Measurements from ENCODE around the gene CEMIP.

The CEMIP gene

GRCh38 chr15:80912673-80913072 is 133.5 kb downstream of the CEMIP start:
- no peak for TF ChIP-seq CTCF (IDR thresholded peaks at IDR 0.05; ENCODE audit: low read depth, low read length, missing control alignments)
- no peak overlapping the region for H3K4me3 ChIP-seq (ENCODE audit: low read depth, low read length)
- DNase-seq (ENCODE audit: low read depth) = no peak

DNA sequence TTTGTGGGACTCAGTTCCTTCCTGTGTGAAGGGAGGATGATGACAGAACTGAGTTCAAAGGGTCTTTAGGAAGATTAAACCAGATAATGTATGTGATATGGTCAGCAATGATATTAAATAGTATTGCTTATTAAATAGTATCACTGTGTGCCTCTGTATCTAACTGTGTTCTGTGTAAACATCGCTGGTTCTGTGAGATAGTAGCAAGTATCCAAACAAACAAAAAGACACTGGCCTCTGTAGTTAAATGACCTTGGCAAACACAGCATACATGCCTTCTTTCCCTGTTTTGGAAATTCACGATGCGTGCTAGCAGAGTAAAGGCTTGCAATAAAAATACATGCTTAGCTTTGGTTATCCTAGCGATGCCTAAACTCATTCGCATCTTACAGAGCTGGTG is 134.4 kb downstream of the CEMIP start:
- no peak overlapping the region for H3K4me3 ChIP-seq (ENCODE audit: low read depth, low read length)
- TF ChIP-seq CTCF (IDR thresholded peaks at IDR 0.05; ENCODE audit: low read depth, low read length, missing control alignments) = no peak
- DNase-seq (ENCODE audit: low read depth) = no peak

DNA sequence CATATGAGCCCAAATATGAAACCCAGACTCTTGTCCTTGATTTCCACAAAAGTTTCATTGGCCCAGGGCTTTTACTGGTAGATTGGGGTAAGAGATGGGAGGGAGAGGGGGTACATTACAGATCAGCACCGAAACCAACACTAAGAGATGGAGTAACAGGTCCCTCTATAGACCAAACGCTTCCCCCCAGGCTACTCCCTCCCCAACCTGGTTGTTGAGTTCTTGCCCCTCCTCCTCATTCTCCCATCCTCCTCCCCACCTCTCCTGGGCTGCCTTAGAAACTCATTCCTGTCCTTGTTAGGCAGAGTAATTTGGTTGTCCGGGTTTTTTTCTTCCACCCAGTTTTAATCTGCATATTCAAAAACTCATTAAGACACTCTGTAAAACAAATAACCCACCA is 136.3 kb downstream of the CEMIP start:
- TF ChIP-seq CTCF (IDR thresholded peaks at IDR 0.05; ENCODE audit: low read depth, low read length, missing control alignments) = no peak
- DNase-seq (ENCODE audit: low read depth) = no peak
- no peak overlapping the region for H3K4me3 ChIP-seq (ENCODE audit: low read depth, low read length)

- H3K4me3 ChIP-seq (ENCODE audit: low read depth, low read length) = no peak overlapping the region
- DNase-seq (ENCODE audit: low read depth) = no peak
- no peak for TF ChIP-seq CTCF (IDR thresholded peaks at IDR 0.05; ENCODE audit: low read depth, low read length, missing control alignments)
Measured at GRCh38 chr15:80916056-80916455, 136.9 kb downstream of the CEMIP start.

GRCh38 chr15:80918196-80918783 is 139.1 kb downstream of the CEMIP start:
- DNase-seq (ENCODE audit: low read depth) = no peak
- TF ChIP-seq CTCF (IDR thresholded peaks at IDR 0.05; ENCODE audit: low read depth, low read length, missing control alignments) = no peak
- no peak overlapping the region for H3K4me3 ChIP-seq (ENCODE audit: low read depth, low read length)

- DNase-seq (ENCODE audit: low read depth) = no peak
- H3K4me3 ChIP-seq (ENCODE audit: low read depth, low read length) = no peak overlapping the region
- TF ChIP-seq CTCF (IDR thresholded peaks at IDR 0.05; ENCODE audit: low read depth, low read length, missing control alignments) = no peak
Measured at GRCh38 chr15:80920271-80920699, 141.1 kb downstream of the CEMIP start.

- no peak for DNase-seq (ENCODE audit: low read depth)
- no peak overlapping the region for H3K4me3 ChIP-seq (ENCODE audit: low read depth, low read length)
- no peak for TF ChIP-seq CTCF (IDR thresholded peaks at IDR 0.05; ENCODE audit: low read depth, low read length, missing control alignments)
Measured at GRCh38 chr15:80921736-80922410, 142.7 kb downstream of the CEMIP start.
